Middle frontal gyrus (tissue), 1 donor: Measurements from ENCODE around the gene IL12RB1.
"Not testable (repeated sequence)": the region's sequence is repeated elsewhere in the genome, so short reads cannot be mapped to it uniquely, and the experiment has no call there.

Source experiments
- DNase-seq: peaks from one replicate; pipeline ENCODE4 v3.0.0-alpha.2; 2015; ENCODE audit warnings: low spot score; ENCODE audit errors: extremely low spot score

IL12RB1 gene

DNA sequence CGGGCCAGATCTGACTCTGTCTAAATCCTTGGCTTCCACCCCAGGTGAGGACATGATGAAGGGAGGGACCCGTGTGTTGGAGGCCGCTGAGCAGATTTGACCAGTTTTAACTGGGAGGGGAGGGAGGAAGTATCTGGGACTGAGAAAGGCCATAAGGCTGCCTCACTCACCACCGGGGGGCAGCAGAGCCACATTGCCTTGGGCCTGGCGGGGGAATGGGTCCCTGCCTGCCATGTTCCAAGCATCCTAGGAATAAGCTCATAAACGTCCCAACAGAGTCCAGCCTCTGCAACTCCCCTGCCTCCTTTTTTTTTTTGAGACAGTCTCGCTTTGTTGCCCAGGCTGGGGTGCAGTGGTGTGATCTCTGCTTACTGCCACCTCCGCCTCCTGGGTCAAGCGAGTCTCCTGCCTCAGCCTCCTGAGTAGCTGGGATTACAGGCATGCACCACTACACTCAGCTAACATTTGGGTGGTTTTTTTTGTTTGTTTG lies 26.3 kb upstream of the IL12RB1 start:
- DNase-seq: peak; percentile 83

DNA sequence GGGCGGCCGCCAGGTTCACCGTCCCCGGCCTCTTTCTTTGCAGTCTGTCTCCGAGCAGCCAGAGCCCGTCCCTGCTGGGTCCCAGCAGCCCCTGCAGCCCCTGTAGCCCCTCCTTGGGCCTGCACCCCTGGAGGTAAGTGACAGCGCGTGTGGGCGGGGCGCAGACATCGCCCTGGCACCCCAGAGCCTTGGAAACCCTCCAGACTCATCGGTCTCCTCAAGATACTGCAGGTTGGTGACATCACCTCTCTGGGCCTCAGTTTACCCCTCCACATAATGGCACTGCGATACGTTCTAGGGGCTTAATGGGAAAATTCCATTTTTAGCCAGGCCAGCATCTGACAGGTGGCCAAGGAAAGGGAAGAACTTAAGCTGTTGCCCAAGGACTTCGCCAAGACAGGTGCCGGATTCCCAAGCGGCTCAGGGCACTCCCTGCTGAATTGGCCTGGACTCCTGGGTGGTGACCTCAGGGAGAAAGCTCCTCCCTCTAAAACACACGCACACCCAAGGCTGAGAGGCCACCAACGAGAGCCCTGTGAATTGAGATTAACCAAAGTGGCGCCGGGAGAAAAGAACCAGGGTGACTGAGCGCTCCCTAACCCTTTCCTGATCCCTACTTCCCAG lies 24.0 kb upstream of the IL12RB1 start:
- DNase-seq: no peak

DNA sequence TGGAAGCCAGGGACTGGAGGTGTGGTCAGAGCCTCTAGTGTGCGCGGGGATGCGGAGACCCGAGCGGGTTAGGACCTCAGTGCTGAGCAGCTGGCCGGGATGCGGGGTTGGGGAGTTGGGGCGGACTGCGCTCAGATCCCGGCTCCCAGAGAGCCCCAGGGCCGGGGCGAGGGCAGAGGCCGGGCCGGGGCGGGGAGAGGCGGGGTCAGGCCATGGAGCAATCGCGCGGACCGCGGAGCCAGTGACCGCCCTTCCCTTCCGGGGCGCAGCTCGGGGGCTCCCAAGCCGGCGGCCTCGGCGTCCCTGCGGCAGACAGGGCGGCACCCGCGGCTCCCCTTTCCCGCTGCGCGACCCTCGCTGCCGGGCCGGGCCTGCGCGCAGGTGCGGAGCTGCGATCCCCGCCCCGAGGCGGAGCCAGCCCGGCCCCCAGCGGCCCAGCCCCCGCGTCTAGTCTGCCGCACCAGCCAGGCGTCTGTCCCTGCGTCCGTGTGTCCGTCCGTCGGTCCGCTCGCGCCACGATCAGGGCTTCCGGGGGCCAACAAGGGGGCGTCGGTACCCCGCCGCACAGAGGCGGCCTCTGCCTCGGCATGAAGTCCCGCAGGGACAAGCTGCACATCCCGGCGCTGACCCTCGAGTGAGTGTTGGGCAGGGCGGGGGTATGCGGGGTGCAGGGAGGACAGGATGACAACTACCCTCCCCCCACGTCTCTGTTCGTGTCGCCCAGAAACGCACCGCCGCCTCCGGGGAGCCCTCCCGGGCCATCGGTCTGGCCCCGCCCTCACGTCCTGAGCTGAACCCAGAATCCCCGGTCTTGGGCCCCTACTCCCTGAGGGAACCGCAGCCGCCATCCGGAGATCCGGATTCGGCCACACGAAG lies 23.2 kb upstream of the IL12RB1 start:
- DNase-seq: no peak

GRCh38 chr19:18109341-18109732 lies 22.6 kb upstream of the IL12RB1 start:
- DNase-seq: no peak

- DNase-seq: no peak
Observed at GRCh38 chr19:18108897-18109296, 22.2 kb upstream of the IL12RB1 start.

GRCh38 chr19:18107235-18107634 lies 20.5 kb upstream of the IL12RB1 start:
- DNase-seq: no peak

DNA sequence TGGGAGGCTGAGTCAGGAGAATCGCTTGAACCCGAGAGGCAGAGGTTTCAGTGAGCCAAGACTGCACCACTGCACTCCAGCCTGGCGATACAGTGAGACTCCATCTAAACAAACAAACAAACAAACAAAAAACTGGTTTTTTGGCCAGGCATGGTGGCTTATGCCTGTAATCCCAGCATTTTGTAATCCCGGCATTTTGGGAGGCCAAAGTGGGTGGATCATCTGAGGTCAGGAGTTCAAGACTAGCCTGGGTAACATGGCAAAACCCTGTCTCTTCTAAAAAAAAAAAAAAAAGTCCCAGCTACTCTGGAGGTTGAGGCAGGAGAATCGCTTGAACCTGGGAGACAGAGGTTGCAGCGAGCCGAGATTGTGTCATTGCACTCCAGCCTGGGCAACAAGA lies 18.5 kb upstream of the IL12RB1 start:
- not testable (repeated sequence) for DNase-seq

GRCh38 chr19:18104793-18105131 lies 18.0 kb upstream of the IL12RB1 start:
- DNase-seq: no peak

DNA sequence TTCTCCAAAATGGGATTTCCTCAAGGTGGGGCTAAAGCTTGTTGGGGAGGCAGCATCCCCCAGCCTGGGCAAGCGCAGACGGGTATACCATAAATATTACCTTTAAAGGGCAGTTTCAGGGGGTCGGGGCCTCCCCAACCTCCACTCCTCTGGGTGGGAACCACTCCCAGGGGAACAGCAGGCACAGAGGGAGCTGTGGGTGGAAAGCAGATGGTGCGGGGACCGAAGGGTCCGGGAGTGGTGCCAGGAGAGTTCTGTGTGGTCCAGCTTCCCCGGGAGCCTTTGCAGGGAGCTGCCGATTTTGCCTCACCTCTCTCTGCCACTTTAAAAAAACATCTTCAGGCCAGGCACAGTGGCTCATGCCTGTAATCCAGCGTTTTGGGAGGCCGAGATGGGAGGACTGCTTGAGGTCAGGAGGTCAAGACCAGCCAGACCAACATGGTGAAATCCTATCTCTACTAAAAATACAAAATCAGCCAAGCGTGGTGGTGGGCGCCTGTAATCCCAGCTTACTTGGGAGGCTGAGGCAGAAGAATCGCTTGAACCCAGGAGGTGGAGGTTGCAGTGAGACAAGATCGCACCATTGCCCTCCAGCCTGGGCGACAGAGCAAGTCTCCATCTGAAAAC lies 16.3 kb upstream of the IL12RB1 start:
- peak; percentile 53 for DNase-seq

- DNase-seq: no peak
Observed at GRCh38 chr19:18101268-18101667, 14.5 kb upstream of the IL12RB1 start.

- no peak for DNase-seq
Observed at GRCh38 chr19:18100710-18101109, 14.0 kb upstream of the IL12RB1 start.

- no peak for DNase-seq
Observed at GRCh38 chr19:18099623-18099995, 12.9 kb upstream of the IL12RB1 start.

DNA sequence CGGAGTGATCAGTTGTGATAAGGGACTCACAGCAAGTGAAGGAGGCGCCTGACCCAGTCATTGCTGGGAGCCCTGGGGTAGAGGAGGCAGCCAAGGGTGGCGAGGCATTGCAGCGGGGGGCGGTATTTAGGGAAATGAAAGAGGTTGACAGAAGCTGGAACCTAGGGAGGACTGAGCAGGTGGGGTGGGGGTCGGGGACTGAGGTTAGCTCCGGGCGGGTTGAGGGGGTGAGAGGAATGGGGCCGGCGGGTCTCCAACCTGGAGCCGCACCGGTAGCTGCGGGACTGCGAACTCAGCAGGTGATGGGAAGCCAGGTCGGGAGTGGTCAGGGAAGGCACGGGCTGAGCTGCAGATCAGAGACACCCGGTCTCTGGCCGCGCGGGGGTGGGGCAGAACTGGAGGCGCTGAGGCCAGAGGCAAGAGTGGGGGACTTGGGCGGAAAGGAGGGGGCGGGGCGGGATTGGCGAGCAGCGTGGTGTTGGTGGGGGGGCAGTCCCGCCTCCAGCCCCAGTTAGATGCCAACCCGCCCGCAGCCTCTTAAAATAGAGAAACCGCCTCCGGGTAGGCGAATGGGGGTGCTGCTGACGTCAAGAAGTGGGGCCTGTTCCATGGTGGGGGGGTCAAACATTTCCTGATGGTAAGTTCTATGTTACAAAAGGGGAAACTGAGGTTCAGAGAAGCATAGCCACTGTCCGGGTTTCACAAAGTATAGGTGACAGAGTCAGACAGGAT lies 12.3 kb upstream of the IL12RB1 start:
- DNase-seq: no peak

- DNase-seq: no peak
Observed at GRCh38 chr19:18097993-18098890, 11.5 kb upstream of the IL12RB1 start.

DNA sequence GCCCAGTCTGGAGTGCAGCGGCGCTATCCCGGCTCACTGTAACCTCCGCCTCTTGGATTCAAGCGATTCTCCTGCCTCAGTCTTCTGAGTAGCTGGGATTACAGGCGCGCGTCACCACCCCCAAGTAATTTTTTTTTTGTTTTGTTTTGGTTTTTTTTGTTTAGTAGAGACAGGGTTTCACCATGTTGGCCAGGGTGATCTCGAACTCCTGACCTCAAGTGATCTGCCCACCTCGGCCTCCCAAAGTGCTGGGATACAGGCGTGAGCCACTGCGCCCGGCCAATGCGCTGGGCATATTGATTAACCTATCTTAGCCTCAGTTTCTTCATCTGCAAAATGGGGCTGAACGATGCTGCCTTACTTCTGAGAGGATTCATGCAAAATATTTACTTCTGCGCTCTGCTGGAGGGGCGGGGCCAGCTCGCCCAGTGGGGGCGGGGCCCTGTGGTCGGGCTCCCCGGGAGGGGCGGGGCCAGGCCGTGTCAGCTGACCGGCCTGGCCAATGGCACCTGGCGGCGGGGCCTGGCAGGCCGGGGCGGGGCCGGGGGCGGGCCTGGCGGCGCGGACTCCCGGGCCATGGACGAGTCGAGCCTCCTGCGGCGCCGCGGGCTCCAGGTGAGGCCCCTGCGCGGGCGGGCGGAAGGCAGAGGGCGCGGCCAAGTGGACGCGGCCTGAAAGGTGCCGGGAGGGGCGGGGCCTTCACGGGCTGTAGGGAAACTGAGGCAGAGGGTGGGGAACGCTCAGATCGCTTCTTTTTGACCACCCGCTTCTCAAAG lies 10.7 kb upstream of the IL12RB1 start, which contains the start of gene MAST3:
TSS of gene MAST3 (plus strand) at position 562 of the 776 bp plus-strand sequence. CDS start at position 577, 15 bp downstream.
- peak; percentile 57 for DNase-seq

DNA sequence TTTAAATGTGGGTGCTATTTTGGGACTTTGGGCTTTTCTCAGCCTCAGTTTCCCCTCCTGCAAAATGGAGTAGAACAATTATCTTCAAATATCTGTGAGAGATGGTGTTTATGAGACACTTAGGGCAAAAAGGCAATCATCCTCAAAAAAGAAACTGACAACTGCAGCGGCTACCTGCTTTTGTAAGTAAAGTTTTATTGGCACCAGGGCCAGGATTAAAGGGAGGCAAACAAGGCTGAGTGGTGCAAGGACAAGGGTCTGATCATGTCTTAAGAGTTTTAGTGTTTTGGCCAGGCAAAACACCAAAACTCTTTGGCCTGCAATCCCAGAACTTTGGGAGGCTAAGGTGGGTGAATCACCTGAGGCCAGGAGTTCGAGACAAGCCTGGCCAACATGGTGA lies 9.5 kb upstream of the IL12RB1 start:
- no peak for DNase-seq

GRCh38 chr19:18093439-18094161 lies 6.9 kb upstream of the IL12RB1 start:
- no peak for DNase-seq

GRCh38 chr19:18091217-18091608 lies 4.5 kb upstream of the IL12RB1 start:
- no peak for DNase-seq

GRCh38 chr19:18090545-18091216 lies 3.9 kb upstream of the IL12RB1 start:
- no peak for DNase-seq
